GM12878 (cell line): ENCODE results near the gene SMPD3. TPM values are rescaled to one million over a fixed set of nuclear protein-coding genes. Genes with fewer than 3 reads are reported as not detected.

Source experiments
- ATAC-seq: fragments of 200-7000 bp; cut with Tn5 transposase; 3 replicates; pipeline ENCODE4 v1.9.1; 2020; ENCODE audit warnings: mild to moderate bottlenecking, moderate library complexity
- BruUV-seq: library from RNA; stranded (reverse); fragments of 400-500 nt; replicated peaks from 2 replicates; lab custom pipeline; 2021; lab: Mats Ljungman, UMichigan
- CTCF ChIA-PET: fragments of 300-600 bp; sonication (Branson Sonifier 250); formaldehyde crosslinking; extraction: SDS; loops from one replicate; lab custom pipeline; 2021; ENCODE audit warnings: inconsistent platforms; lab: Yijun Ruan, JAX
- POLR2A ChIA-PET: fragments of 350-600 bp; formaldehyde crosslinking; extraction: SDS; loops from one replicate; lab custom pipeline; 2021; ENCODE audit warnings: inconsistent platforms; lab: Charles Lee
- RAD21 ChIA-PET: fragments of 300-600 bp; sonication (Branson Sonifier 250); formaldehyde crosslinking; loops from one replicate; lab custom pipeline; 2023; ENCODE audit warnings: antibody characterized with exemption; ENCODE audit not compliant: unreplicated experiment; lab: Charles Lee
- SMC1A ChIA-PET: fragments of 300-600 bp; sonication (Branson Sonifier 250); formaldehyde crosslinking; loops from one replicate; lab custom pipeline; 2023; ENCODE audit not compliant: unreplicated experiment, uncharacterized antibody; lab: Charles Lee
- DNase-seq: peaks from one replicate; pipeline ENCODE4 v3.0.0-alpha.2; 2011; ENCODE audit warnings: low read depth, low spot score
- FAIRE-seq: peaks from 3 replicates; lab custom pipeline; 2011; peaks lifted over from hg19 to GRCh38; lab: Jason Lieb, UNC
- H2AFZ ChIP-seq: 2 replicates; pipeline ENCODE4 v1.6.0; 2011; ENCODE audit warnings: low read depth, low read length, control low read depth; ENCODE audit not compliant: control insufficient read depth
- H3K27ac ChIP-seq: 2 replicates; pipeline ENCODE4 v1.5.1; 2011; ENCODE audit warnings: control low read depth; ENCODE audit not compliant: control insufficient read depth, insufficient read depth
- H3K27me3 ChIP-seq, 2 experiments: replicated peaks in 1 of 2; 2 replicates each; pipeline versions ENCODE4 v1.6.0 to v1.6.1; 2011; ENCODE audit warnings: low read length in 1 of 2; ENCODE audit not compliant: control insufficient read depth in 2 of 2, insufficient read depth in 2 of 2
- H3K36me3 ChIP-seq, 2 experiments: 2 replicates each; pipeline ENCODE4 v1.5.1; 2011; ENCODE audit warnings: low read length in 1 of 2; ENCODE audit not compliant: control insufficient read depth in 2 of 2, insufficient read depth in 2 of 2
- H3K4me1 ChIP-seq: 2 replicates; pipeline ENCODE4 v1.6.1; 2011; ENCODE audit warnings: mild to moderate bottlenecking, low read length, moderate library complexity, mixed read lengths; ENCODE audit not compliant: control insufficient read depth, insufficient read depth
- H3K4me2 ChIP-seq: 2 replicates; pipeline ENCODE4 v1.6.0; 2011; ENCODE audit warnings: control low read depth; ENCODE audit not compliant: control insufficient read depth, insufficient read depth
- H3K4me3 ChIP-seq: fragments of 200-600 bp; sonication (generic); 2 replicates; pipeline ENCODE4 v1.5.1; 2016
- H3K79me2 ChIP-seq: 2 replicates; pipeline ENCODE4 v1.6.0; 2011; ENCODE audit warnings: low read length; ENCODE audit not compliant: control insufficient read depth, insufficient read depth
- H3K9ac ChIP-seq: 2 replicates; pipeline ENCODE4 v1.8.0; 2011; ENCODE audit warnings: low read length, control low read depth, mixed read lengths; ENCODE audit not compliant: control insufficient read depth, insufficient read depth
- H3K9me3 ChIP-seq: replicated peaks from 3 replicates; pipeline ENCODE4 v1.5.1; 2011; ENCODE audit warnings: mild to moderate bottlenecking, low read length; ENCODE audit not compliant: control insufficient read depth, insufficient read depth
- H4K20me1 ChIP-seq: 2 replicates; pipeline ENCODE4 v1.6.0; 2011; ENCODE audit not compliant: control insufficient read depth, insufficient read depth
- ATF7 ChIP-seq: fragments of 450-650 bp; IDR thresholded peaks from 2 replicates; pipeline ENCODE4 v1.6.1; 2016; ENCODE audit warnings: low read depth, mild to moderate bottlenecking
- BHLHE40 ChIP-seq, 2 experiments: fragments of 450-650 bp in 1 of 2; IDR thresholded peaks; 2 replicates each; pipeline ENCODE4 v1.6.1; 2011 to 2017; ENCODE audit warnings: low read depth in 2 of 2, borderline replicate concordance in 1 of 2, improper control_type of control experiment in 1 of 2, low read length in 1 of 2, mild to moderate bottlenecking in 1 of 2
- CHD1 ChIP-seq: IDR thresholded peaks from 2 replicates; pipeline ENCODE4 v1.6.1; 2012; ENCODE audit warnings: low read depth, low read length, improper control_type of control experiment
- CHD4 ChIP-seq: fragments of 200-600 bp; sonication (generic); IDR thresholded peaks from 2 replicates; pipeline ENCODE4 v1.6.1; 2016; ENCODE audit warnings: mild to moderate bottlenecking
- HDAC2 ChIP-seq: fragments of 200-600 bp; sonication (generic); IDR thresholded peaks from 2 replicates; pipeline ENCODE4 v1.6.1; 2017
- LARP7 ChIP-seq: fragments of 450-650 bp; IDR thresholded peaks from 2 replicates; pipeline ENCODE4 v1.6.1; 2017; ENCODE audit warnings: mild to moderate bottlenecking
- RELA ChIP-seq: fragments of 450-650 bp; IDR thresholded peaks from 2 replicates; pipeline ENCODE4 v1.8.0; 2014; ENCODE audit warnings: borderline replicate concordance; ENCODE audit not compliant: partially characterized antibody
- STAT3 ChIP-seq: IDR thresholded peaks from 2 replicates; pipeline ENCODE4 v1.6.1; 2011; ENCODE audit warnings: low read depth, low read length, improper control_type of control experiment
- YY1 ChIP-seq: IDR thresholded peaks from 2 replicates; pipeline ENCODE4 v1.6.1; 2011; ENCODE audit warnings: low read depth, mild to moderate bottlenecking, low read length
- ZNF217 ChIP-seq: fragments of 450-650 bp; IDR thresholded peaks from 2 replicates; pipeline ENCODE4 v1.6.1; 2017; ENCODE audit warnings: antibody characterized with exemption, mild to moderate bottlenecking
- WGBS: methylation state at CpG from one replicate; pipeline ENCODE4 v1.1.6; 2016; ENCODE audit warnings: low lambda C conversion rate; ENCODE audit not compliant: insufficient replicate concordance, insufficient coverage; ENCODE audit errors: missing lambda C conversion rate; 5-methylcytosine and 5-hydroxymethylcytosine counted together
- in situ Hi-C: fragments of 300-500 bp; cut with MboI; formaldehyde crosslinking; loops from 9 replicates; pipeline ENCODE4 v1.14.3; 2018; ENCODE audit warnings: mixed read lengths
- intact Hi-C: fragments of 100-400 bp; cut with micrococcal nuclease; formaldehyde crosslinking; loops from one replicate; pipeline ENCODE4 v1.14.2; 2022; ENCODE audit not compliant: unreplicated experiment
- polyA plus RNA-seq, 11 experiments: library from polyadenylated mRNA; depleted of rRNA in 4 of 11; unstranded in 6 of 11; stranded (reverse) in 5 of 11; fragments of >200 nt; fragmentation: Nextera tagmentation in 4 of 11; fragmentation: Illumina TruSeq in 1 of 11; extraction: Ambion mirVana in 4 of 11; extraction: Trizol in 1 of 11; gene quantifications; 1 replicate in 1 of 11; 2 replicates in 10 of 11; pipeline versions ENCODE4 v1.2.1 to v1.2.3, GENCODE V29; 2011 to 2016; ENCODE audit warnings: inconsistent platforms in 2 of 11, missing spikeins in 2 of 11, low read depth in 1 of 11
- total RNA-seq, 4 experiments: library from RNA; depleted of rRNA in 3 of 4; stranded (reverse); fragments of >200 nt in 3 of 4; fragmentation: Illumina TruSeq in 1 of 4; extraction: Trizol in 1 of 4; gene quantifications; 2 replicates each; pipeline versions ENCODE4 v1.2.1 to v1.2.3, GENCODE V29; 2013 to 2021
- TF ChIP-seq, protein P1 (sequence below): fragments of 450-650 bp; IDR thresholded peaks from 2 replicates; pipeline ENCODE4 v1.6.1; 2016; ENCODE audit warnings: mild to moderate bottlenecking, moderate library complexity, borderline replicate concordance

SMPD3 gene
- total and polyA plus RNA-seq, 10 of the 15 experiments (the other 5 are each of a cell fraction or from before 2014, with no cell fraction given), result 0.04 to 2.0 (median 1.2) TPM

DNA sequence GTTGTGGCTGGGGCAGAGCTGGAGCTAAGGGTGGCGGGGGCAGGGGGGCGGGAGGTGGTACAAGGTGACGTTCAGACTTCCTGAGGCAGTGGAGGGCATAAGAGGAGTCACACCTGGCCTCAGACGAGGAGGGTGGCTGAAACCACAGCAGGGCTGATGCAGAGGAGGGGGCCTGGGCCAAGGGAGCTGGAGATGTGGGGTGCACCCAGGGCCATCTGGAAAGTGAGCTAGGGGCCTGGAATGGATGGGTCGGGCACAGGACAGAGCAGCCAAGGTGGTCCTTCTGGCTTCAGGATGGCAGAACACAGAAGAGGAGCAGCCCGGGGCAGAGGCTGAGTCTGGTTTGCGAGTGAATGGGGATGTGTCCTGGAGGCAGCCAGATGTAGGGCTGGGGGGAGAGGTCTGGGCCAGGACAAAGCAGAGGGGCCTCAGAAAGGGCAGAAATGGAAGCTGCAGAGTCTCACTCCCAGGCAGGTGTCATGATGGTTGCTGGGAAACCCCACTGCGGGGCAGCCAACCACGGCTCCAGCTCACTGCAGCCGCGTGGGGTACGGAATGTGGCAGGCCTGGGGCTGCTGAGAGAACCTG, 79.9 kb downstream of the SMPD3 start (continued):
- TF ChIP-seq, protein P1, sequence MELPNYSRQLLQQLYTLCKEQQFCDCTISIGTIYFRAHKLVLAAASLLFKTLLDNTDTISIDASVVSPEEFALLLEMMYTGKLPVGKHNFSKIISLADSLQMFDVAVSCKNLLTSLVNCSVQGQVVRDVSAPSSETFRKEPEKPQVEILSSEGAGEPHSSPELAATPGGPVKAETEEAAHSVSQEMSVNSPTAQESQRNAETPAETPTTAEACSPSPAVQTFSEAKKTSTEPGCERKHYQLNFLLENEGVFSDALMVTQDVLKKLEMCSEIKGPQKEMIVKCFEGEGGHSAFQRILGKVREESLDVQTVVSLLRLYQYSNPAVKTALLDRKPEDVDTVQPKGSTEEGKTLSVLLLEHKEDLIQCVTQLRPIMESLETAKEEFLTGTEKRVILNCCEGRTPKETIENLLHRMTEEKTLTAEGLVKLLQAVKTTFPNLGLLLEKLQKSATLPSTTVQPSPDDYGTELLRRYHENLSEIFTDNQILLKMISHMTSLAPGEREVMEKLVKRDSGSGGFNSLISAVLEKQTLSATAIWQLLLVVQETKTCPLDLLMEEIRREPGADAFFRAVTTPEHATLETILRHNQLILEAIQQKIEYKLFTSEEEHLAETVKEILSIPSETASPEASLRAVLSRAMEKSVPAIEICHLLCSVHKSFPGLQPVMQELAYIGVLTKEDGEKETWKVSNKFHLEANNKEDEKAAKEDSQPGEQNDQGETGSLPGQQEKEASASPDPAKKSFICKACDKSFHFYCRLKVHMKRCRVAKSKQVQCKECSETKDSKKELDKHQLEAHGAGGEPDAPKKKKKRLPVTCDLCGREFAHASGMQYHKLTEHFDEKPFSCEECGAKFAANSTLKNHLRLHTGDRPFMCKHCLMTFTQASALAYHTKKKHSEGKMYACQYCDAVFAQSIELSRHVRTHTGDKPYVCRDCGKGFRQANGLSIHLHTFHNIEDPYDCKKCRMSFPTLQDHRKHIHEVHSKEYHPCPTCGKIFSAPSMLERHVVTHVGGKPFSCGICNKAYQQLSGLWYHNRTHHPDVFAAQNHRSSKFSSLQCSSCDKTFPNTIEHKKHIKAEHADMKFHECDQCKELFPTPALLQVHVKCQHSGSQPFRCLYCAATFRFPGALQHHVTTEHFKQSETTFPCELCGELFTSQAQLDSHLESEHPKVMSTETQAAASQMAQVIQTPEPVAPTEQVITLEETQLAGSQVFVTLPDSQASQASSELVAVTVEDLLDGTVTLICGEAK, result no peak
- TF ChIP-seq CHD1 (no peak), ZNF217 (no peak), YY1 (peak; percentile 71; the same call in 1 of the 2 replicates), BHLHE40 (IDR thresholded peaks at IDR 0.05; ENCODE audit: borderline replicate concordance in 1 of 2, low read depth in 2 of 2, low read length in 1 of 2) (peak in 1 of 2 experiments; percentile 26; a peak in 1 of 4 replicates)

DNA sequence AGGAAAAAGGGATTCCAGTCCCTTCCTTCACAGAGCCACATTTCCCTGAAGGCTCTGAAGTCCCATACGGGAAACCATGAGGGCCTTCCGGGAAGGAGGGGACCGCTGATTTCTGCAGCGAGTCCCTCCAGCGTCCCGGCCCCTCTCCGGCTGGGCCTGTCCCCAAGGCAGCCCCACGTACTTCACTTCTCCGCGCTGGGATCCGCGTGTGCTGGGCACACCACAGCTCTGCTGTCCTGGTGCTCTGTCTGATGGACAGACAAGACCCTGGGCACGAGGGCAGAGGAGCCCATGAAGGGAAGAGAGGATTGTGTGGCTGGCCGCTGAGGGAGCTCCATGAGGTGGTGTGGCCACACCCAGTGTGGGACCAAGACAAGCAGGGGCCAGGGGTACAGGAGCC, 80.4 kb downstream of the SMPD3 start:
- POLR2A ChIA-PET, result interaction anchor here (0.8 to 1.1 kb wide), 3 partner anchors 103 to 125 kb away, joined by 3 to 4 read pairs (median 3); no protein-coding TSS in a partner anchor
- no peaks in the 10 kb centered on the region; a peak in 1 of 4 replicates for H3K27me3 ChIP-seq
- no peaks in the 10 kb centered on the region for H3K36me3 ChIP-seq
- ATAC-seq (no peak), DNase-seq (no peak), FAIRE-seq (no peak)
- H3K27ac ChIP-seq, result no peak overlapping the region
- CTCF ChIA-PET, result interaction anchor here (0.7 to 9.1 kb wide), 14 partner anchors 8 to 153 kb away, joined by 3 to 77 read pairs (median 6); partner anchors contain the start of gene SLC7A6
- H3K79me2 ChIP-seq, result no peaks in the 10 kb centered on the region
- H3K9me3 ChIP-seq, result no peaks in the 10 kb centered on the region
- RAD21 ChIA-PET, result interaction anchor here (0.8 to 2.1 kb wide), 6 partner anchors 16 to 131 kb away, joined by 3 to 7 read pairs (median 4); partner anchors contain the start of gene SLC7A6
- no TSS peak for BruUV-seq
- H3K4me1 ChIP-seq, result peaks cover 42% of the 10 kb centered on the region
- H3K4me2 ChIP-seq, result no peak overlapping the region
- WGBS, result 80% methylated on average over 11 of the region's 14 CpGs
- no peak overlapping the region for H2AFZ ChIP-seq
- no peak overlapping the region for H3K4me3 ChIP-seq
- no peak for TF ChIP-seq LARP7
- TF ChIP-seq RELA, result no peak
- TF ChIP-seq STAT3, result no peak
- TF ChIP-seq CHD4, result no peak
- TF ChIP-seq HDAC2, result no peak
- no peak for TF ChIP-seq ATF7
- intact Hi-C loops (loop anchor here (5.0 kb wide), 1 partner anchor 79 kb away; the partner anchor contains the start of gene SMPD3), in situ Hi-C loops (no loop called here)
- SMC1A ChIA-PET, result interaction anchor here (0.7 to 1.4 kb wide), 8 partner anchors 10 to 153 kb away, joined by 3 to 7 read pairs (median 3); partner anchors contain the start of gene SMPD3
- H4K20me1 ChIP-seq, result no peaks in the 10 kb centered on the region
- H3K9ac ChIP-seq, result no peak overlapping the region
